AG09319 (cell line): Measurements from ENCODE around the gene FAM199X.
A peak's percentile ranks its signal among the peaks of the same experiment; 100 is the strongest.

ENCODE experiments used
- DNase-seq: peaks from one replicate; pipeline ENCODE4 v3.0.0-alpha.2; 2010; ENCODE audit warnings: low read depth; ENCODE audit errors: extremely low read depth
- CTCF ChIP-seq: IDR thresholded peaks from 2 replicates; pipeline ENCODE4 v1.5.1; 2011; ENCODE audit warnings: low read depth, mild to moderate bottlenecking, inconsistent platforms, low read length, moderate library complexity

Gene FAM199X

DNA sequence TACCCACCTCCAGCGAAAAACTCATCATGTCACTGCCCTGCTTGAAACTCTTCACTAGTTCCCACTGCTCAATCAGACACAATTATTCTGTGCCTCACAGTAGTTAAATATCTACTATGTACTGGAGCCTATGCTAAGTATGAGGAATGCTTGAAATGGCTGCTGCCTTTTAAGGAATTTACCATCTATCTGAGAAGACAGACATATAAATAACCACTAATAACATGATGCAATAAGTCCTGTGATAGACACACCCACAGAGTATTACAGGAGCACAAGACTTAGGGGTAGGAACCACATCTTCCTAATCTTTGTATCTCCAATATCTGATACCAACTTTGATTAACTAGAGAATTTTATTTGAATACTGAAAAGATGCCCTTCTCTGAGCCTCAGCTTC is 30.6 kb upstream of the FAM199X start:
- TF ChIP-seq CTCF = no peak
- DNase-seq = no peak

DNA sequence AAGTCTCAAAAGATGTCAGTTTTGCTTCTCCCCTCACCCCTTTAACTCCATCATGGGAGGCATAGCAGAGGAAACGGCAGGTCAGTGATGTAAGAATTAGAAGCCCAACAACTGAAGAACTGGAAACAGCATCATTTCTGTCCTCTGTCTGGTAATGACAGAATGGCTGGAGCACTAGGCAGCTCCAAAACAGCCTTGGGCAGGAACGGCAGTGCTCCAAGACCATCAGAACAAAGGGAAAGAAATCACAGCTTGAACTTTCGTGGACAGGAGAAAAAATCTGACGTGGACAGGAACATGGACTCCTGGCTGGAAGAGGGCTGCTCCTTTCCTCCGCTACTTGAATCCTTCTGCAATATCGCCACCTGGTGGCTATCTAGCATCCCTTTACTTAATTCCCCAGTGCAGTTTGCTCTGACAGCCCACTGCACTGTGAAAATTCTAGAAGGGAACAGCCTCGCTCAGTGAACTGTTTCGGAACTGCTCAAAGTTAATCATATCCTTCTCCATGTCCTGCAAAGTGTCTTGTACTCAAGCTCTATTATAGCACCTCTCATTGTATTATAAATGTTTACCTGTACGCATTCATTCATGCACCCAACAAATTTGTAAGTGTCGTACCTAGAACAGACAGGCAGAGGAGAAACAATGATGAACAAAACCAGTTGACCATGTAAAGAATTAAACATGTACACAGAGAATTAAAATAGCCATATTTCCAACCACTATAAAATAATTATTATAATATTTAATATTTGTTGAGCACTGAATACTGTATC is 29.8 kb upstream of the FAM199X start:
- peak; percentile 70 for TF ChIP-seq CTCF
- DNase-seq = peak; percentile 80

DNA sequence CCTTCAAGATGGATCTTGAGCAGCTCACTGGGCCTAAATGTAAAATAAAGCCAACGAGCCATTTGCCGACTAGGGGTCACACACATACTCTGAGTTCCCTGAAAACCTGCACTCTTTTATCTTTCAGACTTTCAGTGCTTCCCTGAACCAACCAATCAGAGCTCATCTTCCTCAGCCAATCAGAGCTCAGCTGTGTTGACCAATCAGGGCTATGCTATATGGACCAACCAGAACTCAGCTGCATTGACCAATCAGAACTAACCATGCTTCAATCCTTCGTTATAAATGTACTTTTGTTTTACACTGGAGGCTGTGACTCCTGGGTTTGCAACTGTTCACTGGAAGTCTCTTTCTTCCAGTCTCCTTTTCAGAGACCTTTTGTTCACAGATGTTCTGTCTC is 28.8 kb upstream of the FAM199X start:
- TF ChIP-seq CTCF = no peak; the same call in 1 of the 2 replicates
- no peak for DNase-seq

DNA sequence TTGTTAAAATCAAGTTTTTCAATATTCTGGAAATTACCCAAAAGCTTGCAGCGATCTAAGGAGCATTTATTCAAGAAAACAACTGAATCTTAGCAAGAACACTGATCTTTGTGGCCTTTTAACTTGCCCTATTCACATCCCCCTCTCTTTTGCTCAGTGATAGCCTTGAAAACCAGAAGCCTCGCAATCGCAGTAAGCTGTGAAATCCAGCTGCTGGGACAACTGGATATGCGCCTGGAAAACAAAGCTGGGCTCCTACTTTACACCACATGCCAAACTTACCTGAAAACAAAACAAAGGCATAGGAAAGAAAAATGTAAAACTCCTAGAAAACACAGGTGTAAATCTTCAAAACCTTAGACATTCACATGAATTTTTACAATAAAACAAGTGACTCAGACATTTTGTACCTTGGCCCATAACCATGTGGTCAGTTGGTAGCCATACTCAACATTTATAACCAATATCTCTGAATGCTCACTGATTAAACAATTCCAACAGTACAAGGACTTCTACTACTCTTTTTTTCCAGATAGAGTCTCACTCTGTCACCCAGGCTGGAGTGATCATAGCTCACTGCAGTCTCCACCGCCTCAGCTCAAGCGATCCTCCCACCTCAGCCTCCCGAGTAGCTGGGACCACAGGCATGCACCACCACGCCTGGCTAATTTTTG is 25.0 kb upstream of the FAM199X start:
- TF ChIP-seq CTCF = no peak
- DNase-seq = no peak

GRCh38 chrX:104151037-104151436 is 15.2 kb upstream of the FAM199X start:
- DNase-seq = no peak
- no peak for TF ChIP-seq CTCF

DNA sequence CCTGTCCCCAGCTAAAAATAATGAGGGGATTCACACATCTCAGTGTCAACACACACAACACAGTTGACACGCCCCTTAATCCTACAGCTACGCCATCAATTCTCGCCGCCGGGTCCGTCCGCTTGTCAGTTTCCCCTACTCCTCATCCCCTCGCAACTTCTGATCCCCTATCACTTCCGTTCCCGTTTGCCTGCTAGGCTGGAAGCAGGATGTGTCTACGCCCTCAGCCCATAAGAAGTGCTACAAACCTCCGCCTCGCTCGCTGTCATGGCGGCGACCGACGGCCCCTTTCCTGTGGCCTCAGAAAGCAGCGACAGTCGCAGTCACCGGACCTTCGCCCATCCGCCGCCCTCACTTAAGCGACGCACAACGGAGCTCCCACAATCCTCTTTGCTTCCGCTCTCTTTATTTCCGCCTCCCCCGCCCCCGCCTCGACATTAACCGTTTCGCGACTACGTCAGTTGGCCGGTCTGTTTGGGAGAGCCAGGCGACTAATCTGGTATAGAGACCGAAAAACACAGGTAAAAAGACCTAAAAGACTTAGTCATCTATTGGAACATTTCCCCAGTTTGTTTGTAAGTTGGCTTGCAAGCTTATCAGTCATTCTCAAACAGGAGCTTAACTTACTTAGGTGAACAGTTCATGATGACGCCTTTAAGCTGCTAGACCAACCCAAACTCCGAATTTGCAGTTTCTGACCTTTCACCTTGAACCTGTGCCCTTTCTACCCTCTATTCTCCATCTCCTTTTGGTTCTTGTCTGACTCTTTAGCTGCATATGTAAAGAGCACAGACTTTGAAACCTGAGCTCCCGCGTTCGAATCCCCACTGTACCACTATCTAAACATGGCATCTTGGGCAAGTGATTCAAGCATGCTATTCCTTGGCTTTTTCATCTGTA is 9.4 kb upstream of the FAM199X start, which contains the start of gene SLC25A53:
Gene SLC25A53, minus strand, starts transcription at position 380 of the 900 bp plus-strand sequence. CDS start 51,752 bp downstream, outside the sequence.
- no peak for TF ChIP-seq CTCF

More for the DNA sequence above, 9.4 kb upstream of the FAM199X start, which contains the start of gene SLC25A53:
- peak; percentile 29 for DNase-seq
